Measurements from ENCODE around the gene CEP290.

DNA sequence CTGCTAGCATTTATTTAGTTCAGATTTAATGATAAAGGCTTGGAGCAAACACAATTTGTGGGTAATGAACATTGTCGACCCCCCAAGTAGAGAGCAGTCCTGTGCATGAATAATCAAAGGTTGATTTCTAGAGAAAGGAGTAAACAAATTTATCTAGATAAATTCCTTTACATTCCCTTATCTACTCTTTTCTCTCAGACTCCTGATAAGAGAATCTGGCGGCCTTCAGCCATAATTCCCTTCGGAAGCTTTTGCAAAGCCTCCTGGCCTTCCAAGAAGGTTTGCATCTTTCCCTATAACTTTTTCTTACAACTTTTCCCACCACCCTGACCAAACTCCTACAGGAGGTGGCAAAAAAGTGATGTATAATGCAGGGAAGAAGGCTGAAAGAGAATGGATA lies 42.3 kb upstream of the CEP290 start:
- TF ChIP-seq, protein P1, sequence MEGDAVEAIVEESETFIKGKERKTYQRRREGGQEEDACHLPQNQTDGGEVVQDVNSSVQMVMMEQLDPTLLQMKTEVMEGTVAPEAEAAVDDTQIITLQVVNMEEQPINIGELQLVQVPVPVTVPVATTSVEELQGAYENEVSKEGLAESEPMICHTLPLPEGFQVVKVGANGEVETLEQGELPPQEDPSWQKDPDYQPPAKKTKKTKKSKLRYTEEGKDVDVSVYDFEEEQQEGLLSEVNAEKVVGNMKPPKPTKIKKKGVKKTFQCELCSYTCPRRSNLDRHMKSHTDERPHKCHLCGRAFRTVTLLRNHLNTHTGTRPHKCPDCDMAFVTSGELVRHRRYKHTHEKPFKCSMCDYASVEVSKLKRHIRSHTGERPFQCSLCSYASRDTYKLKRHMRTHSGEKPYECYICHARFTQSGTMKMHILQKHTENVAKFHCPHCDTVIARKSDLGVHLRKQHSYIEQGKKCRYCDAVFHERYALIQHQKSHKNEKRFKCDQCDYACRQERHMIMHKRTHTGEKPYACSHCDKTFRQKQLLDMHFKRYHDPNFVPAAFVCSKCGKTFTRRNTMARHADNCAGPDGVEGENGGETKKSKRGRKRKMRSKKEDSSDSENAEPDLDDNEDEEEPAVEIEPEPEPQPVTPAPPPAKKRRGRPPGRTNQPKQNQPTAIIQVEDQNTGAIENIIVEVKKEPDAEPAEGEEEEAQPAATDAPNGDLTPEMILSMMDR (IDR thresholded peaks at IDR 0.05), result no peak
- no peak for TF ChIP-seq POLR2A (IDR thresholded peaks at IDR 0.05)
